ENCODE results near the gene C19orf12.

C19orf12 gene

DNA sequence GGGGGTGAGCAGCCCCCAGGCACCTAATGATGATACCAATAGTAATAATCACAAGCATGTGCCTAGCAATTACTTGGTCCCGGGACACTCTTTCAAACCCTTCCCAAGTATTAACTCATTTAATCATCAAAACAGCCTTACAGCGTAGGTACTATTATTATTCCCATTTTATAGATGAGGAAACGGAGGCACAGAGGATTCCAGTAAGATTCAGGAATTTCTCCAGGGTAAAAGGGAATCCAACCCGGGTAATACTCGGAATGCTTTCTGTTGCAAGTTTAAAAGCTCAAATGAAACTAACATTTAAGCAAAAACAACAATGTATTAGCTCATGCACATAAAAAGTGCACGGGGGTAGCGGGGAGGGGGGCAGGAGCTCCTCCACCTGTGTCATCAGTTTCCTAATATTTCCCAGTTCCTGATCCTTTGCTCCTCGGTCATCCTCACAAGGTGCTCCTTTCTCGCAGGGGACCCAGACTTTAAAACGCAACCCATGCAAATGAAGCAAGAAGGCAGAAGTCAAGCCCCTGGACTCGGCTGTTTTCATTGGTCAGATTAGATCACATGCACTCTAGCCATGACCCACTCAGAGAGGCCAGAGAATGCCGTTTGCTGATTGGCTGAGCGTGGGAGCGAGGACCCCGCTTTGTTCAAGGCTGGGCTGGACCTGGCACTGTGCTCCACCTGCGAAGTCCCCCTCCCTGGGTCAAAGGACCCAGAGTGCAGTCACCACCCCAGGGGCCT, 38.3 kb upstream of the C19orf12 start:
- TF ChIP-seq, protein P1, sequence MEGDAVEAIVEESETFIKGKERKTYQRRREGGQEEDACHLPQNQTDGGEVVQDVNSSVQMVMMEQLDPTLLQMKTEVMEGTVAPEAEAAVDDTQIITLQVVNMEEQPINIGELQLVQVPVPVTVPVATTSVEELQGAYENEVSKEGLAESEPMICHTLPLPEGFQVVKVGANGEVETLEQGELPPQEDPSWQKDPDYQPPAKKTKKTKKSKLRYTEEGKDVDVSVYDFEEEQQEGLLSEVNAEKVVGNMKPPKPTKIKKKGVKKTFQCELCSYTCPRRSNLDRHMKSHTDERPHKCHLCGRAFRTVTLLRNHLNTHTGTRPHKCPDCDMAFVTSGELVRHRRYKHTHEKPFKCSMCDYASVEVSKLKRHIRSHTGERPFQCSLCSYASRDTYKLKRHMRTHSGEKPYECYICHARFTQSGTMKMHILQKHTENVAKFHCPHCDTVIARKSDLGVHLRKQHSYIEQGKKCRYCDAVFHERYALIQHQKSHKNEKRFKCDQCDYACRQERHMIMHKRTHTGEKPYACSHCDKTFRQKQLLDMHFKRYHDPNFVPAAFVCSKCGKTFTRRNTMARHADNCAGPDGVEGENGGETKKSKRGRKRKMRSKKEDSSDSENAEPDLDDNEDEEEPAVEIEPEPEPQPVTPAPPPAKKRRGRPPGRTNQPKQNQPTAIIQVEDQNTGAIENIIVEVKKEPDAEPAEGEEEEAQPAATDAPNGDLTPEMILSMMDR (IDR thresholded peaks at IDR 0.05; ENCODE audit: poor library complexity, severe bottlenecking), result no peak
- Histone ChIP-seq H3K9me3 (ENCODE audit: severe bottlenecking) (no peaks in the 10 kb centered on the region), H3K27ac (ENCODE audit: poor library complexity, severe bottlenecking) (no peak overlapping the region), H3K4me1 (ENCODE audit: insufficient read depth, poor library complexity, severe bottlenecking) (no peaks in the 10 kb centered on the region), H3K4me3 (ENCODE audit: severe bottlenecking) (no peak overlapping the region), H3K27me3 (ENCODE audit: insufficient read depth, poor library complexity, severe bottlenecking) (peaks cover 4% of the 10 kb centered on the region), H3K36me3 (ENCODE audit: low read depth) (no peaks in the 10 kb centered on the region)
- ATAC-seq (ENCODE audit: low read depth) (no peak), DNase-seq (ENCODE audit: low spot score) (no peak)

DNA sequence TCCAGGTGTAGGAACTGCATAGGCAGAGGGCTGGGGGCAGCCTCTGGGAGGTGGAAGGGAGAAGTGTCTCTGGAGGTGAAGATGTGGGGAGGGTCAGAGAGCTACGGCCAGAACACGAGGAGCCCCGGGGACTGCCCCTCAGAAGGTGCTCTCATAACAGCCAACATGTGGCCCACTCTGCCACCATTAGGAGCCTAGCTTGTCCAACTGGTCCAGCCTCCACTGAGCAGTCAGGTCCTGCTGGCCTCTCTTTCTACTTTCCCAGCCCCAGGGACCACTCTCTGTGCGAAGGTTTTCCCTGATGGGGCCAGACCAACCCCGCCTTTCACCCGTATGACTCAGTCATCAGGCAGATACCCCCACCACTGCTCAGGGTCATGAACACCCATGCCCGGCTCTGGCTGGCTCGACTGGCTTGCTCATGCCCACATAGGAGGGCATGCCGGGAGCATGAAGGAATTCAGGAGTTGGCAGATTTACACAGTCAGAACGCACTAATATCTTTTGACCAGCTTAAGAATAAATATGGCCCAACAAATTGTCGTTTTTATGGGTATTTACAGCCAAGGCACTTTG, 37.5 kb upstream of the C19orf12 start:
- Histone ChIP-seq H3K4me3 (ENCODE audit: severe bottlenecking) (no peak overlapping the region), H3K27ac (ENCODE audit: poor library complexity, severe bottlenecking) (no peak overlapping the region), H3K27me3 (ENCODE audit: insufficient read depth, poor library complexity, severe bottlenecking) (peaks cover 4% of the 10 kb centered on the region), H3K9me3 (ENCODE audit: severe bottlenecking) (no peaks in the 10 kb centered on the region), H3K36me3 (ENCODE audit: low read depth) (no peaks in the 10 kb centered on the region), H3K4me1 (ENCODE audit: insufficient read depth, poor library complexity, severe bottlenecking) (no peaks in the 10 kb centered on the region)
- DNase-seq (ENCODE audit: low spot score) (no peak), ATAC-seq (ENCODE audit: low read depth) (no peak; the same call in 2 of the 3 replicates)
- TF ChIP-seq, protein P1 (IDR thresholded peaks at IDR 0.05; ENCODE audit: poor library complexity, severe bottlenecking), result no peak

DNA sequence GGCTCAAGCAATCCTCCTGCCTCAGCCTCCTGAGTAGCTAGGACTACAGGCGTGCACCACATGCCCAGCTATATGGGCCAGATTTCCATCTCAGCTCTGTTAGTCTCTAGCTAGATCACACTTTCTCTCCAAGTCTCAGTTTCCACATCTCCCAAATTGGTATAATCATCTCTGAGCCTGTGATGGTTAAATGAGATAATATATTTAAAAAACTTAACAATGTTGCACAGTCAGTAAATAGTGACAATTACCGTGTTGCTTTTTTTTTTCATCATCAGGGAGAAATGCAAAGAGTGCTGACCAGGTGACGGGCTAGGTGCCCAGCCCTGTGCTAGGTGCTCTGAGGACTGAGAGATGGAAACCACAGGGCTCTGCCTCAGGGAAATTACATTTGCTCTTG, 36.9 kb upstream of the C19orf12 start:
- ATAC-seq (ENCODE audit: low read depth) (no peak), DNase-seq (ENCODE audit: low spot score) (no peak)
- H3K9me3 ChIP-seq (ENCODE audit: severe bottlenecking), result no peaks in the 10 kb centered on the region
- H3K27ac ChIP-seq (ENCODE audit: poor library complexity, severe bottlenecking), result no peak overlapping the region
- H3K27me3 ChIP-seq (ENCODE audit: insufficient read depth, poor library complexity, severe bottlenecking), result peaks cover 4% of the 10 kb centered on the region
- H3K4me1 ChIP-seq (ENCODE audit: insufficient read depth, poor library complexity, severe bottlenecking), result no peaks in the 10 kb centered on the region
- TF ChIP-seq, protein P1 (IDR thresholded peaks at IDR 0.05; ENCODE audit: poor library complexity, severe bottlenecking), result no peak
- H3K4me3 ChIP-seq (ENCODE audit: severe bottlenecking), result no peak overlapping the region
- H3K36me3 ChIP-seq (ENCODE audit: low read depth), result no peaks in the 10 kb centered on the region

DNA sequence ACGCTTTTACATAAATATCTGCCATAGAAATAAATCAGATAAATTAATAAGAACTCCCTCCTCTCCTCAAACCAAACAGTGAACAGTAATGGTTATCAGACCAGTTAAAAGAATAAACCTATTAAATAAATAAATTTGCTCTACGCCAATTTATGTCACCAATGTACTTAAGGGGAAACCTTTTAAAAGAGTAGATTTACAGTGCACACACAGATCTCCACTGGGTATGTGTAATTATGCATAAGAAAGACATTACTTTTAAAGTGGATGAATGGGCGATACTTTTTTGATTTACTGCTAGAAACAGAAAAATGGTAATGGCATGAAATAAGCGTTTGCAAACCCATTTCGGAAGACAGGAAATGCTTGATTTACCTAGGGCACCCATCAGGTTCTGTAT, 34.9 kb upstream of the C19orf12 start:
- Histone ChIP-seq H3K9me3 (ENCODE audit: severe bottlenecking) (no peaks in the 10 kb centered on the region), H3K4me3 (ENCODE audit: severe bottlenecking) (no peak overlapping the region), H3K27me3 (ENCODE audit: insufficient read depth, poor library complexity, severe bottlenecking) (peaks cover 4% of the 10 kb centered on the region), H3K36me3 (ENCODE audit: low read depth) (no peaks in the 10 kb centered on the region), H3K27ac (ENCODE audit: poor library complexity, severe bottlenecking) (no peak overlapping the region), H3K4me1 (ENCODE audit: insufficient read depth, poor library complexity, severe bottlenecking) (no peaks in the 10 kb centered on the region)
- DNase-seq (ENCODE audit: low spot score), result no peak
- no peak for ATAC-seq (ENCODE audit: low read depth)
- TF ChIP-seq, protein P1 (IDR thresholded peaks at IDR 0.05; ENCODE audit: poor library complexity, severe bottlenecking), result no peak
